Measurements from ENCODE around the gene EPHA1.
"Not testable (repeated sequence)": the region's sequence is repeated elsewhere in the genome, so short reads cannot be mapped to it uniquely, and the experiment has no call there.

EPHA1 gene

DNA sequence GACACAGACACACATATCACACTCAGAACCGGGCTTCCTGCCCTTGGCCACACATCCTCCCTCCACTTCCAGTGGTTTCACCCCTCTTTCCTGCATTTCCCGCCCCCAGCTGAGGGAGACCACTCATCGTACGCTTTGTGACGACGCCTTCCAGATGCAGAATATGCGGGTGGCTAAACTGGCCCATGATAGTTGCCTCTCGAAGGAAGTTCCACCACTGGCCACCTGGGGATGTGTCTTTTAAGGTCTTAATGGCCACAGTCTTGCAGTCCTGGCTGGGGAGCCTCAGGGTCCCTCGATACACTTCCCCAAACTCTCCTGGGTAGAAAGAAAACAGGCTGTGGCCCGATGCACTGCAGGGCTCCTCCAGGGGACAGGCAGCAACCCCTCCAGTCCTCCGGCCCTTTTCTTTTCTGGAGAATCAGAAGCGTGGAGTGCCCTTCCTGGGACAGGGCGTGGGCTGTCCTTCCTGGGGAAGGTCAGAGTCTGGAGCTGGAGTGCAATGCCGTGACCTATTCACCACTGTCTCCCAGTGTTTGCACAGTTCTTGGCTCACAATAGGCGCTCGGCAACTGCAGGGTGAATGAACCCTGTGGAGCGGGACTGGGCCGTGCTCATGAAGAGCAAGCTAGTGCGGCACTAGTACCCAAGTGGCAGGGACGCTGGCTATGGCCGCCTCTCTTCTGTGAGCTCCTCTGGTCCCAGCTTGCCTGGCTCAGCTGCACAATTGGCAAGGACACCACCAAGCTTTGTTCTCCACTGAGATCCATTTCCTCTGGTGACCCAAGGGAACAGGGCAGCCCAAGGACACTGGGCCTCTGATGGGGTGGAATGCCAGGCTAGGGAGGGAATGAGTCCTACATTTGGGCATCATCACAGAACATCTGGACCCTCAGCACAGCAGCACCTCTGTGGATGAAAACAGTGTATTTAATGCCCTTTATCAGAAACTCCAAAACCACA is 13.2 kb downstream of the EPHA1 start:
- H3K27me3 ChIP-seq (ENCODE audit: insufficient read depth, low read length) = no peaks in the 10 kb centered on the region
- H3K4me3 ChIP-seq (ENCODE audit: low read length) = no peak overlapping the region
- H2AFZ ChIP-seq (ENCODE audit: low read depth, low read length) = no peak overlapping the region
- no peaks in the 10 kb centered on the region for H3K9me3 ChIP-seq (ENCODE audit: low read length)
- peaks cover 5% of the 10 kb centered on the region for H3K36me3 ChIP-seq (ENCODE audit: insufficient read depth, low read length)
- no peaks in the 10 kb centered on the region for H3K4me1 ChIP-seq (ENCODE audit: insufficient read depth, low read length)

GRCh38 chr7:143394777-143395176 is 13.9 kb downstream of the EPHA1 start:
- H3K4me1 ChIP-seq (ENCODE audit: insufficient read depth, low read length) = no peaks in the 10 kb centered on the region
- H2AFZ ChIP-seq (ENCODE audit: low read depth, low read length) = no peak overlapping the region
- no peaks in the 10 kb centered on the region for H3K9me3 ChIP-seq (ENCODE audit: low read length)
- H3K4me3 ChIP-seq (ENCODE audit: low read length) = no peak overlapping the region
- H3K27me3 ChIP-seq (ENCODE audit: insufficient read depth, low read length) = no peaks in the 10 kb centered on the region
- H3K36me3 ChIP-seq (ENCODE audit: insufficient read depth, low read length) = peaks cover 12% of the 10 kb centered on the region

DNA sequence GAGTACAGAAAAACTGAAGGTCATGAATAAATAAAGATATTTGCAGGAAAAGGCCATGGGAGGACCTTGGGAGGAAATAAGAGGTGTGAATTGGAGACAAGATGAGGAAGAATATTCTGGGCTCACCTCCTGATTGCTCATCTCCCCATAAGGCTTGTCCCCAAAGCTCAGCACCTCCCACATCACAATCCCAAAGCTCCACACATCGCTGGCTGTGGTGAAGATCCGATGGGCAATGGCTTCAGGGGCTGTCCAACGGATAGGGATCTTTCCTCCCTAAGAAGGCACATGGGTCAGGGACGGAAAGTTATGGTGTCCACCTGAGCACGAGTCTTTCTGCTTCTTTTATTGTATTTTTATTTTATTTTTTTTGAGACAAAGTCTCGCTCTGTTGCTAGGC is 14.6 kb downstream of the EPHA1 start:
- H3K4me3 ChIP-seq (ENCODE audit: low read length) = no peak overlapping the region
- H3K27me3 ChIP-seq (ENCODE audit: insufficient read depth, low read length) = no peaks in the 10 kb centered on the region
- H3K9me3 ChIP-seq (ENCODE audit: low read length) = no peaks in the 10 kb centered on the region
- H2AFZ ChIP-seq (ENCODE audit: low read depth, low read length) = no peak overlapping the region
- H3K36me3 ChIP-seq (ENCODE audit: insufficient read depth, low read length) = peaks cover 19% of the 10 kb centered on the region
- no peaks in the 10 kb centered on the region for H3K4me1 ChIP-seq (ENCODE audit: insufficient read depth, low read length)

DNA sequence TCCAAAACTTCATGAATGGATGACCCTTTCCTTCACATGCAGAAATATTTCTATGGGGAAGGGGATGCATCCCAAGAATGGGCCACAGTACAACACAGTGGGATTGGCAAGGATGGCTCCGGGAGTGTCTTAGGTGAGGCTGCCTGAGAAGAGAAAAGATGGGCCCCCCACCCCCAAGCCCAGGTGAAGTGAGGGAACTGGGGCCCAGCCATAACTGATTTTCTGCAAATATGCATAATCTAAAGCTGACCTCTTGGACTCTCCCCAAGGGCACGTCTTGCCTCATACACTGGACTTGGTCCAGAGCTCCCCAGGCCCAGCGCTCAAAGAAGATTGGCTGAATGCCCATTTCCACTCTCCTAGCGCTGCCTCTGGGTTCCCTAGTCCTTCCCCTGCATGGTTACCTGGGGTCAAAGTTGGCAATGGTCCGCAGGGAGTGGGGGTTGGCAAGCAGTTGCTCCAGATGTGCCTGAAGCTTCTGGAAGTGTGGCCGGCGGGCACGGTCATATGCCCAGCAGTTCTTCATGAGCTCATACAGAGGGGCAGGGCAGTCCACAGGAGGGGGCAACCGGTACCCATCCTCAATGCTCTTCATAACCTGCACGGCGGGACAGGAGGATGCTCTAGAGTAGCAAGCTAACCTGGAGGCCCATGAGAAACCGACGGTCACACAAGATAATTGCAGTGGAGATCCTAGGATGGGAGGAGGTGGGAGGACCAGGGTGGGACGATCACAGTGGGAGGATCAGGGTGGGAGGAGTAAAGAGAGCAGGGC is 15.2 kb downstream of the EPHA1 start:
- no peaks in the 10 kb centered on the region for H3K9me3 ChIP-seq (ENCODE audit: low read length)
- no peaks in the 10 kb centered on the region for H3K4me1 ChIP-seq (ENCODE audit: insufficient read depth, low read length)
- H3K27me3 ChIP-seq (ENCODE audit: insufficient read depth, low read length) = no peaks in the 10 kb centered on the region
- H3K4me3 ChIP-seq (ENCODE audit: low read length) = no peak overlapping the region
- H2AFZ ChIP-seq (ENCODE audit: low read depth, low read length) = no peak overlapping the region
- H3K36me3 ChIP-seq (ENCODE audit: insufficient read depth, low read length) = peaks cover 25% of the 10 kb centered on the region

GRCh38 chr7:143392875-143393266 is 15.8 kb downstream of the EPHA1 start:
- peaks cover 29% of the 10 kb centered on the region for H3K36me3 ChIP-seq (ENCODE audit: insufficient read depth, low read length)
- no peak overlapping the region for H2AFZ ChIP-seq (ENCODE audit: low read depth, low read length)
- H3K9me3 ChIP-seq (ENCODE audit: low read length) = no peaks in the 10 kb centered on the region
- H3K27me3 ChIP-seq (ENCODE audit: insufficient read depth, low read length) = no peaks in the 10 kb centered on the region
- no peaks in the 10 kb centered on the region for H3K4me1 ChIP-seq (ENCODE audit: insufficient read depth, low read length)
- no peak overlapping the region for H3K4me3 ChIP-seq (ENCODE audit: low read length)

DNA sequence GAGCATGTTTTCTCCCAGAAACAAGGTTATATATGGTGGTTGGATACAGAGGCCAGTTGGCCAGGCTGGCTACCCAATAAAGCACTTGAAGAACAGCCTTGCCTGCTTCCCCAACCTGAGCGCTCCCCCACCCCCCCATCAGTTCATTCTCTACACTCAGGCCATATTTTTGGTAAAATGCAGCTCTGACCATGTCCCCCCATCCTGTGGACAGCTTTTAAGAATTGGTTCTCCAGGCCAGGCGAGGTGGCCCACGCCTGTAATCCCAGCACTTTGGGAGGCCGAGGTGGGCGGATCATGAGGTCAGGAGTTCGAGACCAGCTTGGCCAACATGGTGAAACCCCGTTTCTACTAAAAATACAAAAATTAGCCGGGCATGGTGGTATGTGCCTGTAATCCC is 16.2 kb downstream of the EPHA1 start:
- H2AFZ ChIP-seq (ENCODE audit: low read depth, low read length); H3K4me1 ChIP-seq (ENCODE audit: insufficient read depth, low read length); H3K9me3 ChIP-seq (ENCODE audit: low read length); H3K27me3 ChIP-seq (ENCODE audit: insufficient read depth, low read length); H3K4me3 ChIP-seq (ENCODE audit: low read length): not testable (repeated sequence)
- H3K36me3 ChIP-seq (ENCODE audit: insufficient read depth, low read length) = peaks cover 33% of the 10 kb centered on the region

DNA sequence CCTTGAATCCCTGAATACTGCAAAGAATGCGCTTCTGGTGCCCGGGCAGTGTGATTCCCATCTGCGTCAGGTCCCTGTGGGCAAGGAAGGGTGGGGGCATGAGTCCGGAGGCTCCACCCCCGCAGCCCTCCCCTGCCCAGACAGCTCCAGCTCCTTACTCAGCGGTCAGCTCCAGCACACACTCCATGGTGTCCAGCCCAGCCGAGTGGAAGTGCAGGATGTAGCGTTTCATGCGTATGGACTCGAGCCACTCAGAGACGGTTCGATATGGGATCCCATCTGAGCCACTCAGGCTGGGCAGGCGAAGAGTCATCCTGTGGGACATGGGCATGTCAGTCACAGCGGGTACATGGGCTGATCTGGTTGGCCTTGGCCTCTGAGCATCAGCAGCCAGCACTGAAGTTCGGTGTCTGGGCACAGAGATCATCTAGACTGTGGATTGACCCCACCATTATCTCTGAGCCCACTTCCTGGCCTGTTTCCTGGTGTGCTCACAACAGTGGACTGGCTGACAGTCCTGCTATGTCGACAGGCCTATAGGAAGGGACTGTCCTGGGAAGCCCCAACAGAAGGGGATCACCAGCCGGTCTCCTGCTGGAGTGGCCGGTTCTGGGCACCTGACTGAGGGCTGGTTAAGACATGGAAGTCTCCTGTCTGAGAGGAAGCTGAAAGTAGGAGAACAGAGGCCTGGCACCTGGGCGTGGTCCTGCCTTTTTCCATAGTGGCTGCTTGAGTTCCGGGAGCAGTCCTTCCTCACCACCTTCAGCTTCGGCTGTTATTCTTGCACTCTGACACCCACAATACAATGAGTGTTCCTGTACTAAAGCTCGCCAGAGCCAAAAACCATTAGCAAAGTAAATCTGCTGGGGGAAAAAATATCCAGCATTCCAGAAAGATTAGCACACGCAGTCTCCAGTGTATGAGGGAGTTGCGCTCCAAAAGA is 16.9 kb downstream of the EPHA1 start:
- no peak overlapping the region for H2AFZ ChIP-seq (ENCODE audit: low read depth, low read length)
- no peaks in the 10 kb centered on the region for H3K27me3 ChIP-seq (ENCODE audit: insufficient read depth, low read length)
- no peaks in the 10 kb centered on the region for H3K4me1 ChIP-seq (ENCODE audit: insufficient read depth, low read length)
- no peaks in the 10 kb centered on the region for H3K9me3 ChIP-seq (ENCODE audit: low read length)
- H3K36me3 ChIP-seq (ENCODE audit: insufficient read depth, low read length) = peaks cover 34% of the 10 kb centered on the region
- H3K4me3 ChIP-seq (ENCODE audit: low read length) = no peak overlapping the region

GRCh38 chr7:143390773-143391317 is 17.8 kb downstream of the EPHA1 start:
- H3K36me3 ChIP-seq (ENCODE audit: insufficient read depth, low read length) = peaks cover 36% of the 10 kb centered on the region

GRCh38 chr7:143390104-143390772 is 18.4 kb downstream of the EPHA1 start:
- no peak overlapping the region for H3K4me3 ChIP-seq (ENCODE audit: low read length)
- H2AFZ ChIP-seq (ENCODE audit: low read depth, low read length) = no peak overlapping the region
- H3K36me3 ChIP-seq (ENCODE audit: insufficient read depth, low read length) = peaks cover 36% of the 10 kb centered on the region
- no peaks in the 10 kb centered on the region for H3K9me3 ChIP-seq (ENCODE audit: low read length)
- H3K27me3 ChIP-seq (ENCODE audit: insufficient read depth, low read length) = no peaks in the 10 kb centered on the region
- H3K4me1 ChIP-seq (ENCODE audit: insufficient read depth, low read length) = no peaks in the 10 kb centered on the region

More at GRCh38 chr7:143390773-143391317, 17.8 kb downstream of the EPHA1 start:
- Histone ChIP-seq H3K9me3 (ENCODE audit: low read length) (no peaks in the 10 kb centered on the region), H3K4me3 (ENCODE audit: low read length) (no peak overlapping the region), H3K27me3 (ENCODE audit: insufficient read depth, low read length) (no peaks in the 10 kb centered on the region), H2AFZ (ENCODE audit: low read depth, low read length) (no peak overlapping the region), H3K4me1 (ENCODE audit: insufficient read depth, low read length) (no peaks in the 10 kb centered on the region)

GRCh38 chr7:143389316-143390103 is 19.1 kb downstream of the EPHA1 start:
- H2AFZ ChIP-seq (ENCODE audit: low read depth, low read length) = no peak overlapping the region
- peaks cover 36% of the 10 kb centered on the region for H3K36me3 ChIP-seq (ENCODE audit: insufficient read depth, low read length)
- no peaks in the 10 kb centered on the region for H3K9me3 ChIP-seq (ENCODE audit: low read length)
- no peak overlapping the region for H3K4me3 ChIP-seq (ENCODE audit: low read length)
- H3K4me1 ChIP-seq (ENCODE audit: insufficient read depth, low read length) = no peaks in the 10 kb centered on the region
- no peaks in the 10 kb centered on the region for H3K27me3 ChIP-seq (ENCODE audit: insufficient read depth, low read length)

GRCh38 chr7:143388491-143389101 is 20.1 kb downstream of the EPHA1 start:
- Histone ChIP-seq H2AFZ (ENCODE audit: low read depth, low read length) (no peak overlapping the region), H3K27me3 (ENCODE audit: insufficient read depth, low read length) (no peaks in the 10 kb centered on the region), H3K9me3 (ENCODE audit: low read length) (no peaks in the 10 kb centered on the region), H3K4me1 (ENCODE audit: insufficient read depth, low read length) (no peaks in the 10 kb centered on the region), H3K4me3 (ENCODE audit: low read length) (no peak overlapping the region), H3K36me3 (ENCODE audit: insufficient read depth, low read length) (peaks cover 36% of the 10 kb centered on the region)

Data from neuron (in vitro differentiated cells).